HL-60 (cell line): ENCODE results near the gene CYREN.
A peak's percentile ranks its signal among the peaks of the same experiment; 100 is the strongest.

Source experiments
- DNase-seq, 2 experiments: peaks; one replicate each; pipeline ENCODE4 v3.0.0-alpha.2; 2010 to 2020; ENCODE audit warnings: low read depth in 1 of 2, low spot score in 1 of 2
- H3K27ac ChIP-seq: fragments of 250-450 bp; sonication (Bioruptor Pico); replicated peaks from 2 replicates; pipeline ENCODE4 v1.5.1; 2020; ENCODE audit warnings: mild to moderate bottlenecking, moderate library complexity
- H3K27me3 ChIP-seq: fragments of 250-450 bp; sonication (Bioruptor Pico); 2 replicates; pipeline ENCODE4 v1.5.1; 2021; ENCODE audit warnings: mild to moderate bottlenecking, moderate library complexity; ENCODE audit not compliant: insufficient read depth, poor library complexity, severe bottlenecking
- H3K4me3 ChIP-seq: replicated peaks from 2 replicates; pipeline ENCODE4 v1.5.1; 2011; ENCODE audit warnings: mild to moderate bottlenecking, control low read depth, low read length; ENCODE audit not compliant: insufficient read depth
- GABPA ChIP-seq: IDR thresholded peaks from 2 replicates; pipeline ENCODE4 v1.6.1; 2012; ENCODE audit warnings: low read depth
- POLR2AphosphoS5 ChIP-seq: IDR thresholded peaks from 2 replicates; pipeline ENCODE4 v1.6.1; 2012; ENCODE audit warnings: low read depth
- SPI1 ChIP-seq: IDR thresholded peaks from 2 replicates; pipeline ENCODE4 v1.6.1; 2012; ENCODE audit warnings: low read depth, mild to moderate bottlenecking, borderline replicate concordance
- TF ChIP-seq, protein P1 (sequence below): IDR thresholded peaks from 2 replicates; pipeline ENCODE4 v1.6.1; 2012; ENCODE audit warnings: low read depth; ENCODE audit not compliant: insufficient replicate concordance
- TF ChIP-seq, protein P2 (sequence below): IDR thresholded peaks from one replicate; pipeline ENCODE4 v1.5.1; 2011; ENCODE audit warnings: low read length, control low read depth, inconsistent platforms; ENCODE audit not compliant: insufficient read depth

CYREN gene

DNA sequence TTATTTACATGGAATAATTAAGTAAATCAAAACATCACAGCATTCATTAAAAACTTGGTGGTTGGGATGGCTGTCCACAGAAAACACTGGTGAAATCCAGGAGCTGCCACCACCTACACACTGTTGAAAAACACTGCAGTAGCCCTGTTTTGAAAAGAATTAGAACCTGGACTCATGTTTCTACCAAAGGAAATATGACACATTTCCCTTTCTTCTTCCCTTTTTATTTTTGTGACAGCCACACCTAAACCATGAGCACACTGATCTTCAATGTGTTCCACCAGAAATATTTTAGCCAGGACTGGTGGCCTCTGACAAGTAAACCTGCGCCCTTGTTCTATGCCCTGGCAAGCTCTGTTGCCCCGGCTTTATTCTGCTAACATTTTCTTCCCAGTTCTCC is 19.4 kb downstream of the CYREN start:
- no peak for DNase-seq
- TF ChIP-seq SPI1 (no peak), GABPA (no peak), POLR2AphosphoS5 (no peak)
- TF ChIP-seq, protein P1, sequence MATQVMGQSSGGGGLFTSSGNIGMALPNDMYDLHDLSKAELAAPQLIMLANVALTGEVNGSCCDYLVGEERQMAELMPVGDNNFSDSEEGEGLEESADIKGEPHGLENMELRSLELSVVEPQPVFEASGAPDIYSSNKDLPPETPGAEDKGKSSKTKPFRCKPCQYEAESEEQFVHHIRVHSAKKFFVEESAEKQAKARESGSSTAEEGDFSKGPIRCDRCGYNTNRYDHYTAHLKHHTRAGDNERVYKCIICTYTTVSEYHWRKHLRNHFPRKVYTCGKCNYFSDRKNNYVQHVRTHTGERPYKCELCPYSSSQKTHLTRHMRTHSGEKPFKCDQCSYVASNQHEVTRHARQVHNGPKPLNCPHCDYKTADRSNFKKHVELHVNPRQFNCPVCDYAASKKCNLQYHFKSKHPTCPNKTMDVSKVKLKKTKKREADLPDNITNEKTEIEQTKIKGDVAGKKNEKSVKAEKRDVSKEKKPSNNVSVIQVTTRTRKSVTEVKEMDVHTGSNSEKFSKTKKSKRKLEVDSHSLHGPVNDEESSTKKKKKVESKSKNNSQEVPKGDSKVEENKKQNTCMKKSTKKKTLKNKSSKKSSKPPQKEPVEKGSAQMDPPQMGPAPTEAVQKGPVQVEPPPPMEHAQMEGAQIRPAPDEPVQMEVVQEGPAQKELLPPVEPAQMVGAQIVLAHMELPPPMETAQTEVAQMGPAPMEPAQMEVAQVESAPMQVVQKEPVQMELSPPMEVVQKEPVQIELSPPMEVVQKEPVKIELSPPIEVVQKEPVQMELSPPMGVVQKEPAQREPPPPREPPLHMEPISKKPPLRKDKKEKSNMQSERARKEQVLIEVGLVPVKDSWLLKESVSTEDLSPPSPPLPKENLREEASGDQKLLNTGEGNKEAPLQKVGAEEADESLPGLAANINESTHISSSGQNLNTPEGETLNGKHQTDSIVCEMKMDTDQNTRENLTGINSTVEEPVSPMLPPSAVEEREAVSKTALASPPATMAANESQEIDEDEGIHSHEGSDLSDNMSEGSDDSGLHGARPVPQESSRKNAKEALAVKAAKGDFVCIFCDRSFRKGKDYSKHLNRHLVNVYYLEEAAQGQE: no peak
- TF ChIP-seq, protein P2, sequence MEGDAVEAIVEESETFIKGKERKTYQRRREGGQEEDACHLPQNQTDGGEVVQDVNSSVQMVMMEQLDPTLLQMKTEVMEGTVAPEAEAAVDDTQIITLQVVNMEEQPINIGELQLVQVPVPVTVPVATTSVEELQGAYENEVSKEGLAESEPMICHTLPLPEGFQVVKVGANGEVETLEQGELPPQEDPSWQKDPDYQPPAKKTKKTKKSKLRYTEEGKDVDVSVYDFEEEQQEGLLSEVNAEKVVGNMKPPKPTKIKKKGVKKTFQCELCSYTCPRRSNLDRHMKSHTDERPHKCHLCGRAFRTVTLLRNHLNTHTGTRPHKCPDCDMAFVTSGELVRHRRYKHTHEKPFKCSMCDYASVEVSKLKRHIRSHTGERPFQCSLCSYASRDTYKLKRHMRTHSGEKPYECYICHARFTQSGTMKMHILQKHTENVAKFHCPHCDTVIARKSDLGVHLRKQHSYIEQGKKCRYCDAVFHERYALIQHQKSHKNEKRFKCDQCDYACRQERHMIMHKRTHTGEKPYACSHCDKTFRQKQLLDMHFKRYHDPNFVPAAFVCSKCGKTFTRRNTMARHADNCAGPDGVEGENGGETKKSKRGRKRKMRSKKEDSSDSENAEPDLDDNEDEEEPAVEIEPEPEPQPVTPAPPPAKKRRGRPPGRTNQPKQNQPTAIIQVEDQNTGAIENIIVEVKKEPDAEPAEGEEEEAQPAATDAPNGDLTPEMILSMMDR: no peak
- Histone ChIP-seq H3K4me3 (no peak overlapping the region), H3K27ac (peak overlapping the region; percentile 39; the same call in 1 of the 2 replicates), H3K27me3 (no peaks in the 10 kb centered on the region)

DNA sequence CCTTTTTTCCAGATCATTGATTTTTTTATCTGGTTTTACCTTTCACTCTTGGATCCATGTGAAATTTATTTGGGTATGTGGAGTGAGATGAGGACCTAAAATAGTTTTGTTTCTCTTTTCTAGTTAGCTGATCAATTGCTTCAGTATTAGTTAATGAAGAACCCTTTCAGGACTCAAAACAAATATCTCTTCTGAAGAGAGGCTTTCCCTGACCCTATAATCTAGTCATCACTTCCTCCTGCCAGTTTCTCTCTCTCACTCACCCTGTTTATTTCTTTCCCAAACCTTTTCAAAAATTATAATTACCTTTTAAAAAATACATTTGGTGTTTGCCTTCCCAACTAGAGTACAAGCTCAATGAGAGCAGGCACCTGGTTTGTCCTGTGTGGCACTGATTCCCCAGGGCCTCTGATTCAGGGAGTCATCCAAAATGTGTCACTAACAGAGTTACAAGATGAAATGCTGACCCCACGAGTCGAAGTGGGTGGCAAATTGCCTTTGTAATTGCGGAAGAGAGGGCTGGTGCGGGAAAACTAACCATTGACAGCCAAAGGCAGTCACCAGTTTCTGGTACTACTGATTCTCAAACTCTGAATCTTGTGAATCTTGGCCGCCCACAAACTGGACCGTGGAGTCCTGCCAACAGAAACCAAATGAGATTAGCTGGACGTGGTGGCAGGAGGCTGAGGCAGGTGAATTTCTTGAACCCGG is 20.3 kb downstream of the CYREN start:
- TF ChIP-seq GABPA (no peak), SPI1 (no peak), POLR2AphosphoS5 (no peak)
- TF ChIP-seq, protein P2: no peak
- TF ChIP-seq, protein P1: no peak
- no peak overlapping the region for H3K27ac ChIP-seq
- no peak overlapping the region for H3K4me3 ChIP-seq

DNA sequence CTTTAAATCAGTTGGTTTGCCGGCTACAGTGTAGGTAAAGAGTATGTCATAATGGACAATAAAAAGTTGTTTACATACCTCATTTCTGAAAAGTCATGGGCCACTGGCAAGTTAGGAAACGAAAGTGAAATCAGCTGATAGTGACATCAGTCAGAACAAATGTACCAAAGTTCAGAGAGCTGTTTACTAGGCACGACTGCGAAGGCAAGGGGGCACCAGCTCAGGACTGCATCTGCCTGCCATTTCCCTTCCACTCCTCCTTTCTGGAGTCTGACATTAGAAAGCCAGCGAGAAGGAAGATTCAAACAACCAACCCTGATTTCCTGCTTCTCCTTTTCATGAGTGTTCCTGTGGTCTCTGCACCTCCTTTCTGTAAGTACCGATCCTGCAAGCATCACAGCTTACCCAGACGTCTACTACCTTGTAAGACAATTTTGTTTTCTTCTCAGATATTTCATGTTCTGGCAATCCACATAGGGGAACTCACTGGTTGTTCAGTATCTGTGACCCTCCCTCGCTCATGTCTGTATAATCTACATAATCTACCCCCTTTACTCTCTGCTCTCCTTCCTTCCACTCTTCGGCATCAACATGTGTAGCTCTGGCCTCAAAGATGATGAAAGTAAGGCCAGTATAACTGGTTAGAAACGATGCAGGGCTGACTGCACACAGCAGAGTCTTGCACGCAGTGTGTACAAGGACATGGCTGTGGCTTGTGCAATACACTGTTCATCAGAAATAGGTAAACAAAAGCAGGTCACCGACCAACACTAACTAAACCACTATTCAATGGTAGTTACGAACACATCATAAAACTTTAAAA is 22.4 kb downstream of the CYREN start, which contains the start of gene TMEM140:
Gene TMEM140, plus strand, starts transcription at position 174 of the 823 bp plus-strand sequence. CDS start 16,370 bp downstream, outside the sequence.
- Histone ChIP-seq H3K4me3 (peak within 1 kb of the TSS; percentile 38), H3K27ac (peak within 1 kb of the TSS; percentile 62), H3K27me3 (no peaks in the 10 kb centered on the region)
- DNase-seq: no peak
- TF ChIP-seq, protein P1: no peak
- TF ChIP-seq SPI1 (no peak; the same call in 1 of the 2 replicates), POLR2AphosphoS5 (no peak), GABPA (no peak)
- TF ChIP-seq, protein P2: no peak

More for the DNA sequence above, 20.3 kb downstream of the CYREN start:
- no peak for DNase-seq
- H3K27me3 ChIP-seq: no peaks in the 10 kb centered on the region
